Activated T-helper 9 cell treated with anti-CD3 and anti-CD28 coated beads, Interleukin-2, amount 50 U/mL, for 16 hours (primary cell): ENCODE measurements around the gene XPNPEP1.

Experiments used
- DNase-seq: peaks from one replicate; pipeline ENCODE4 v3.0.0-alpha.2; 2020; ENCODE audit warnings: low read depth

XPNPEP1 gene

GRCh38 chr10:109922976-109923921, at the start of gene XPNPEP1:
Gene XPNPEP1, minus strand, starts transcription at chr10:109923511. Its CDS starts 78 bp downstream, at chr10:109923433.
- peak; percentile 71 for DNase-seq

- no peak for DNase-seq
These were observed 49.2 kb upstream of the XPNPEP1 start for GRCh38 chr10:109972372-109973001.

GRCh38 chr10:109971634-109972033, 48.3 kb upstream of the XPNPEP1 start:
- no peak for DNase-seq

- DNase-seq = no peak
These were observed 46.5 kb upstream of the XPNPEP1 start for GRCh38 chr10:109969760-109970346.

- DNase-seq = no peak
These were observed 45.8 kb upstream of the XPNPEP1 start for GRCh38 chr10:109968953-109969759.

GRCh38 chr10:109967739-109968088, 44.4 kb upstream of the XPNPEP1 start:
- no peak for DNase-seq

- DNase-seq = no peak
These were observed 43.8 kb upstream of the XPNPEP1 start for GRCh38 chr10:109966961-109967738.

- no peak for DNase-seq
These were observed 41.0 kb upstream of the XPNPEP1 start for GRCh38 chr10:109964318-109964717.

- DNase-seq = no peak
These were observed 40.1 kb upstream of the XPNPEP1 start for GRCh38 chr10:109963439-109963838.

GRCh38 chr10:109962247-109962646, 38.9 kb upstream of the XPNPEP1 start:
- DNase-seq = no peak

GRCh38 chr10:109961174-109962001, 38.1 kb upstream of the XPNPEP1 start:
- no peak for DNase-seq

- DNase-seq = no peak
These were observed 37.4 kb upstream of the XPNPEP1 start for GRCh38 chr10:109960682-109961081.

GRCh38 chr10:109959259-109960145, 36.2 kb upstream of the XPNPEP1 start:
- no peak for DNase-seq

- DNase-seq = no peak
These were observed 34.7 kb upstream of the XPNPEP1 start for GRCh38 chr10:109958059-109958458.

- no peak for DNase-seq
These were observed 33.9 kb upstream of the XPNPEP1 start for GRCh38 chr10:109957092-109957797.

GRCh38 chr10:109956454-109957091, 33.3 kb upstream of the XPNPEP1 start:
- DNase-seq = no peak

- DNase-seq = no peak
These were observed 30.5 kb upstream of the XPNPEP1 start for GRCh38 chr10:109953766-109954165.

GRCh38 chr10:109952526-109952925, 29.2 kb upstream of the XPNPEP1 start:
- no peak for DNase-seq
